Panc1 (cell line): ENCODE data around the gene ABCG1. TPM values are rescaled to one million over a fixed set of nuclear protein-coding genes. Genes with fewer than 3 reads are reported as not detected.

Experiments
- ATAC-seq: fragments of 200-7000 bp; cut with Tn5 transposase; 2 replicates; pipeline ENCODE4 v1.9.1; 2020; ENCODE audit warnings: mild to moderate bottlenecking, moderate library complexity
- BruUV-seq: library from RNA; stranded (reverse); fragments of 400-500 nt; replicated peaks from 2 replicates; lab custom pipeline; 2021; lab: Mats Ljungman, UMichigan
- CTCF ChIA-PET: fragments of 300-600 bp; sonication (Branson Sonifier 250); formaldehyde crosslinking; loops from one replicate; lab custom pipeline; 2022; ENCODE audit warnings: antibody characterized with exemption; lab: Charles Lee
- POLR2A ChIA-PET: fragments of 300-600 bp; sonication (Branson Sonifier 250); formaldehyde crosslinking; loops from one replicate; lab custom pipeline; 2022; ENCODE audit warnings: antibody characterized with exemption; lab: Charles Lee
- DNase-seq: peaks from one replicate; pipeline ENCODE4 v3.0.0-alpha.2; 2010; ENCODE audit warnings: low read depth, low spot score
- H3K27ac ChIP-seq: 2 replicates; pipeline ENCODE4 v1.5.1; 2011; ENCODE audit warnings: mild to moderate bottlenecking, low read length, inconsistent platforms
- H3K27me3 ChIP-seq: fragments of 200-500 bp; sonication (Bioruptor generic); 2 replicates; pipeline ENCODE4 v1.6.0; 2014; ENCODE audit warnings: low read length, inconsistent platforms; ENCODE audit not compliant: control insufficient read depth, insufficient read depth
- H3K36me3 ChIP-seq: fragments of 200-500 bp; sonication (Bioruptor generic); 2 replicates; pipeline ENCODE4 v1.5.1; 2014; ENCODE audit warnings: inconsistent platforms, mild to moderate bottlenecking, low read length, moderate library complexity; ENCODE audit not compliant: control insufficient read depth, insufficient read depth
- H3K4me1 ChIP-seq: 2 replicates; pipeline ENCODE4 v1.5.1; 2011; ENCODE audit warnings: inconsistent platforms, mild to moderate bottlenecking, low read length, moderate library complexity; ENCODE audit not compliant: control insufficient read depth, insufficient read depth
- H3K4me3 ChIP-seq, 2 experiments: 2 replicates each; pipeline ENCODE4 v1.5.1; 2011 to 2012; ENCODE audit warnings: low read depth in 2 of 2, low read length in 2 of 2, mild to moderate bottlenecking in 2 of 2, inconsistent platforms in 1 of 2, moderate library complexity in 1 of 2
- H3K9me3 ChIP-seq: fragments of 200-500 bp; sonication (Bioruptor generic); 2 replicates; pipeline ENCODE4 v1.5.1; 2014; ENCODE audit warnings: low read depth, mild to moderate bottlenecking, inconsistent platforms, low read length, moderate library complexity; ENCODE audit not compliant: control insufficient read depth, insufficient read depth
- POLR2AphosphoS5 ChIP-seq: IDR thresholded peaks from 2 replicates; pipeline ENCODE4 v1.6.1; 2012; ENCODE audit warnings: mild to moderate bottlenecking, low read depth, low read length, moderate library complexity
- REST ChIP-seq, 2 experiments: IDR thresholded peaks; 2 replicates each; pipeline ENCODE4 v1.6.1; 2011 to 2012; ENCODE audit warnings: low read depth in 2 of 2, control low read depth in 1 of 2, low read length in 1 of 2, mild to moderate bottlenecking in 1 of 2, moderate library complexity in 1 of 2; ENCODE audit not compliant: insufficient read depth in 1 of 2
- SIN3A ChIP-seq: IDR thresholded peaks from 2 replicates; pipeline ENCODE4 v1.6.1; 2012; ENCODE audit warnings: low read depth, mild to moderate bottlenecking, low read length, moderate library complexity, borderline replicate concordance; ENCODE audit not compliant: insufficient read depth
- TCF7L2 ChIP-seq: IDR thresholded peaks from 2 replicates; pipeline ENCODE4 v1.6.1; 2011; ENCODE audit warnings: mild to moderate bottlenecking, low read depth, low read length, inconsistent platforms
- in situ Hi-C: cut with HindIII; loops from 2 replicates; pipeline ENCODE4 v1.10.0; 2016; ENCODE audit warnings: low sequenced_read_pairs, low pct_unique_long_range_greater_than_20kb
- intact Hi-C: fragments of 100-400 bp; cut with micrococcal nuclease; formaldehyde crosslinking; loops from one replicate; pipeline ENCODE4 v1.10.0; 2022; ENCODE audit not compliant: unreplicated experiment
- total RNA-seq: library from RNA; stranded (reverse); gene quantifications from one replicate; pipeline ENCODE4 v1.2.1, GENCODE V29; 2021; ENCODE audit not compliant: unreplicated experiment
- TF ChIP-seq, protein P1 (sequence below): fragments of 450-650 bp; IDR thresholded peaks from 2 replicates; pipeline ENCODE4 v1.5.1; 2017; ENCODE audit warnings: mild to moderate bottlenecking

The ABCG1 gene
- total RNA-seq, 1 experiment from 2014 or later = 0.80 TPM

- no peak overlapping the region for H3K4me3 ChIP-seq
- BruUV-seq = no TSS peak
- H3K36me3 ChIP-seq = no peaks in the 10 kb centered on the region
- in situ Hi-C loops (no loop called here), intact Hi-C loops (no loop called here)
- CTCF ChIA-PET = no interaction called here
- ATAC-seq (no peak), DNase-seq (no peak)
- POLR2A ChIA-PET = no interaction called here
- H3K9me3 ChIP-seq = no peaks in the 10 kb centered on the region
- H3K4me1 ChIP-seq = peaks cover 10% of the 10 kb centered on the region
- no peaks in the 10 kb centered on the region for H3K27me3 ChIP-seq
- H3K27ac ChIP-seq = no peak overlapping the region
- no peak for TF ChIP-seq REST (IDR thresholded peaks at IDR 0.05; ENCODE audit: insufficient read depth in 1 of 2, low read depth in 2 of 2, low read length in 1 of 2)
- TF ChIP-seq POLR2AphosphoS5 = no peak
- no peak for TF ChIP-seq SIN3A
- TF ChIP-seq TCF7L2 = no peak
- TF ChIP-seq, protein P1, sequence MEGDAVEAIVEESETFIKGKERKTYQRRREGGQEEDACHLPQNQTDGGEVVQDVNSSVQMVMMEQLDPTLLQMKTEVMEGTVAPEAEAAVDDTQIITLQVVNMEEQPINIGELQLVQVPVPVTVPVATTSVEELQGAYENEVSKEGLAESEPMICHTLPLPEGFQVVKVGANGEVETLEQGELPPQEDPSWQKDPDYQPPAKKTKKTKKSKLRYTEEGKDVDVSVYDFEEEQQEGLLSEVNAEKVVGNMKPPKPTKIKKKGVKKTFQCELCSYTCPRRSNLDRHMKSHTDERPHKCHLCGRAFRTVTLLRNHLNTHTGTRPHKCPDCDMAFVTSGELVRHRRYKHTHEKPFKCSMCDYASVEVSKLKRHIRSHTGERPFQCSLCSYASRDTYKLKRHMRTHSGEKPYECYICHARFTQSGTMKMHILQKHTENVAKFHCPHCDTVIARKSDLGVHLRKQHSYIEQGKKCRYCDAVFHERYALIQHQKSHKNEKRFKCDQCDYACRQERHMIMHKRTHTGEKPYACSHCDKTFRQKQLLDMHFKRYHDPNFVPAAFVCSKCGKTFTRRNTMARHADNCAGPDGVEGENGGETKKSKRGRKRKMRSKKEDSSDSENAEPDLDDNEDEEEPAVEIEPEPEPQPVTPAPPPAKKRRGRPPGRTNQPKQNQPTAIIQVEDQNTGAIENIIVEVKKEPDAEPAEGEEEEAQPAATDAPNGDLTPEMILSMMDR = no peak
Measured at GRCh38 chr21:42319851-42320572, 101.1 kb downstream of the ABCG1 start.

GRCh38 chr21:42320791-42321190 is 101.9 kb downstream of the ABCG1 start:
- intact Hi-C loops (no loop called here), in situ Hi-C loops (no loop called here)
- H3K27ac ChIP-seq = no peak overlapping the region
- ATAC-seq = no peak
- POLR2A ChIA-PET = no interaction called here
- TF ChIP-seq SIN3A (no peak), TCF7L2 (no peak), REST (IDR thresholded peaks at IDR 0.05; ENCODE audit: insufficient read depth in 1 of 2, low read depth in 2 of 2, low read length in 1 of 2) (no peak), POLR2AphosphoS5 (no peak)
- TF ChIP-seq, protein P1 = no peak
- H3K36me3 ChIP-seq = no peaks in the 10 kb centered on the region
- DNase-seq = no peak
- H3K9me3 ChIP-seq = no peaks in the 10 kb centered on the region
- H3K27me3 ChIP-seq = peaks cover 3% of the 10 kb centered on the region; the same call in 1 of the 2 replicates
- CTCF ChIA-PET = no interaction called here
- no peak overlapping the region for H3K4me3 ChIP-seq
- BruUV-seq = no TSS peak
- H3K4me1 ChIP-seq = peaks cover 3% of the 10 kb centered on the region; the same call in 1 of the 2 replicates
